Measurements from ENCODE around the gene HMGB2. TPM values are rescaled to one million over a fixed set of nuclear protein-coding genes. Genes with fewer than 3 reads are reported as not detected.

Gene HMGB2
- total and polyA plus RNA-seq, 2 of the 8 experiments (the other 6 are each of a cell fraction or from before 2014, with no cell fraction given), result 54.7 to 218 TPM

- Histone ChIP-seq H4K5ac (ENCODE audit: insufficient read length, low read depth, low read length) (peak overlapping the region; percentile 78), H3K56ac (replicated peaks; ENCODE audit: insufficient read length, low read depth, low read length) (no peak overlapping the region), H3K18ac (ENCODE audit: extremely low read depth, low read length) (no peak overlapping the region), H4K91ac (replicated peaks; ENCODE audit: insufficient read length, low read length) (no peak overlapping the region), H3K4ac (replicated peaks; ENCODE audit: insufficient read length, low read depth, low read length) (no peak overlapping the region), H2BK120ac (replicated peaks; ENCODE audit: low read depth, low read length) (no peak overlapping the region), H3K36me3 (ENCODE audit: control insufficient read depth in 2 of 4, insufficient read depth in 4 of 4, low read length in 3 of 4) (peaks cover 0 to 50% (median 15%) of the 10 kb centered on the region in 4 experiments; a peak in 5 of 8 replicates), H3K4me1 (replicated peaks in 1 of 4; ENCODE audit: control insufficient read depth in 3 of 4, insufficient read depth in 4 of 4, low read length in 3 of 4) (peaks cover 0 to 4% (median 3%) of the 10 kb centered on the region in 4 experiments; a peak in 4 of 7 replicates), H2BK12ac (ENCODE audit: low read depth, low read length) (no peak overlapping the region), H3K23me2 (ENCODE audit: low read depth, low read length) (no peaks in the 10 kb centered on the region), H3K4me3 (ENCODE audit: extremely low read depth in 1 of 4, insufficient read depth in 2 of 4, low read depth in 3 of 4, low read length in 4 of 4) (peak overlapping the region in 1 of 4 experiments; percentile 29; a peak in 1 of 8 replicates), H2BK15ac (ENCODE audit: low read length) (no peak overlapping the region), H4K8ac (ENCODE audit: extremely low read depth, insufficient read depth, low read length) (no peak overlapping the region), H3K9ac (replicated peaks in 1 of 4; ENCODE audit: extremely low read depth in 1 of 4, low read depth in 3 of 4, low read length in 3 of 4) (no peak overlapping the region), H3K27me3 (replicated peaks in 1 of 4; ENCODE audit: control insufficient read depth in 3 of 4, extremely low read depth in 1 of 4, insufficient read depth in 3 of 4, low read length in 3 of 4) (no peaks in the 10 kb centered on the region), H2AFZ (ENCODE audit: low read length) (no peak overlapping the region), H2BK20ac (ENCODE audit: low read length) (no peak overlapping the region), H2BK5ac (ENCODE audit: low read depth, low read length) (no peak overlapping the region), H3K23ac (ENCODE audit: insufficient read length) (no peak overlapping the region), H2AK5ac (ENCODE audit: low read depth, low read length) (no peak overlapping the region), H3K9me3 (ENCODE audit: insufficient read depth in 2 of 2, low read depth in 1 of 2, low read length in 1 of 2) (no peaks in the 10 kb centered on the region), H3K79me1 (ENCODE audit: low read depth, low read length) (no peaks in the 10 kb centered on the region), H3K27ac (ENCODE audit: low read depth, low read length) (no peak overlapping the region), H3K14ac (ENCODE audit: insufficient read length) (no peak overlapping the region), H3K79me2 (ENCODE audit: control insufficient read depth in 1 of 2, insufficient read depth in 2 of 2, low read length in 2 of 2) (no peaks in the 10 kb centered on the region), H3K4me2 (ENCODE audit: insufficient read depth in 1 of 2, low read depth in 2 of 2, low read length in 2 of 2) (peak overlapping the region in 1 of 2 experiments; percentile 51; a peak in 2 of 4 replicates), H4K20me1 (replicated peaks in 1 of 2; ENCODE audit: control insufficient read depth in 1 of 2, insufficient read depth in 2 of 2, low read length in 2 of 2) (no peaks in the 10 kb centered on the region)
- POLR2A ChIA-PET (ENCODE audit: partially characterized antibody), result interaction anchor here (1.4 to 11.3 kb wide), 2 partner anchors 11 to 16 kb away, joined by 3 to 91 read pairs; partner anchors contain the start of gene HMGB2
- no peak for FAIRE-seq
- DNase-seq (ENCODE audit: low read depth in 1 of 2, low spot score in 2 of 2), result no peak
- CTCF ChIA-PET (ENCODE audit: partially characterized antibody), result interaction anchor here (0.5 to 4.9 kb wide), 10 partner anchors 11 to 680 kb away, joined by 3 to 38 read pairs (median 4); partner anchors contain the start of gene HMGB2
- no peak for TF ChIP-seq SIRT6 (IDR thresholded peaks at IDR 0.05; ENCODE audit: low read length)
- TF ChIP-seq USF2 (IDR thresholded peaks at IDR 0.05; ENCODE audit: low read length), result no peak
- no peak for TF ChIP-seq RXRA (IDR thresholded peaks at IDR 0.05; ENCODE audit: insufficient read depth, low read depth, low read length)
- TF ChIP-seq, protein P1, sequence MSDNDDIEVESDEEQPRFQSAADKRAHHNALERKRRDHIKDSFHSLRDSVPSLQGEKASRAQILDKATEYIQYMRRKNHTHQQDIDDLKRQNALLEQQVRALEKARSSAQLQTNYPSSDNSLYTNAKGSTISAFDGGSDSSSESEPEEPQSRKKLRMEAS (IDR thresholded peaks at IDR 0.05), result no peak
- TF ChIP-seq SP4 (IDR thresholded peaks at IDR 0.05; ENCODE audit: low read length), result no peak
- no peak for TF ChIP-seq BRCA1 (IDR thresholded peaks at IDR 0.05; ENCODE audit: low read depth, low read length)
Observed at GRCh38 chr4:173318240-173318639, 15.9 kb downstream of the HMGB2 start.
